A204.1 (cell line): Measurements from ENCODE around the gene CAPN9.
"Not testable (repeated sequence)": the region's sequence is repeated elsewhere in the genome, so short reads cannot be mapped to it uniquely, and the experiment has no call there.

ENCODE experiments used
- FAIRE-seq: peaks from 2 replicates; lab custom pipeline; 2012; peaks lifted over from hg19 to GRCh38; lab: Jason Lieb, UNC

Gene CAPN9

DNA sequence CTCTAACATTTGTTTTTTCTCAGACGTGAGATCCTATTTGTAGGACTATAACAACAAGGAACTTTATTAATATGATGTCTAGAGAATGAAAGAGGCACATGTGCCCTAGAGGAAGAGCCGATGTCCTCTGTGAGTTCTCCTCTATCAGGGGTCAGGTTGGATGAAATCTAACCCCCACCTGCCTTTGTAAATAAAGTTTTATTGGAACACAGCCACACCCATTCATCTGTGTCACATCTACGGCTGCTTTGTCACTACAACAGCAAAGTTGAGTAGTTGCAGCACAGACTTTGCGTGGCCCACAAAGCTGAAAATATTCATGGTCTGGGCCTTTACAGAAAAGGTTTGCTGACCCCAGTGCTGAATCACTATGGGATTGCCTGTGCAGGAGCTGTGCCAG, 571 bp upstream of the CAPN9 start:
- no peak for FAIRE-seq

DNA sequence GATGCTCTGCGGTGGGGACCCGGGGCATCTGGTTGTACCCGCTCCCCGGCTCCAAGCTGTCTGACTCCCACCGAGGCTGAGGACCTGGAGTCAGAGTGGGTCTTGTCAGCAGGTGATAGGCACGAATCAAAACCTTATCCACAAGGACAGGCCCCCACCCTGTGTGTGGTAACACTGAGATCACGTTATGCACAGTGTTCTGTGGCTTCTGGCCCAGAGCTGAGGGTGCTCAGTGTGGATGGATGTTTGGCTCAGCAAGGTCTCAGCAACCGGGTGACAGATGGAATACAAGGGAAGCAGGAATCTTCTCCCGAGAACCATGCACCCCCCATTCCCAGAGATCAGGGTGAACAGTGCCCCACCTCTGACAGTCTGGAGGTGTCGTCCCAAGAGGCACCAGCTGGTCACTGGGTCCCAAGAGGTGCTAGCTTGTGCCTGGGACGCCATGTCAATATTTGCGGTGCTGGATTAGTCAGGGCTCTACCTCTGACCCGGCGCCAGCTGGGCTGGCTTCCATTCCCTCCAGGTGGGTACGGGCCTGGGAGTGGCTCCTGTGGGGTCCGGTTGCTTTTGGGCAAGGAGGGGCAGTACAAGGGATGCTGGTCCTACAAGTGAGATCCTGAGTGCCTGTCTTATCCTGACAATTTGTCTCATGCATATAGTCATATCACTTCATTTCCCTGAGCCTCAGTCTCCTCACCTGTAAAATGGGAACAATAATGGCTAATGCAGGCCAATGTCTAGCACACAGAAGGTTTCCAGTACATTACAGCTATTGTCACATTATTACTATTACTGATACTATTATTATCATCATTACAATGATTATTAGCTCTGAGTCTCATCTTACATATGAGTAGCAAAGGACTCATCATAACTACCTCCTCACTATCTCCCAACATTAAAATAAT, 957 bp downstream of the CAPN9 start:
- FAIRE-seq = no peak

DNA sequence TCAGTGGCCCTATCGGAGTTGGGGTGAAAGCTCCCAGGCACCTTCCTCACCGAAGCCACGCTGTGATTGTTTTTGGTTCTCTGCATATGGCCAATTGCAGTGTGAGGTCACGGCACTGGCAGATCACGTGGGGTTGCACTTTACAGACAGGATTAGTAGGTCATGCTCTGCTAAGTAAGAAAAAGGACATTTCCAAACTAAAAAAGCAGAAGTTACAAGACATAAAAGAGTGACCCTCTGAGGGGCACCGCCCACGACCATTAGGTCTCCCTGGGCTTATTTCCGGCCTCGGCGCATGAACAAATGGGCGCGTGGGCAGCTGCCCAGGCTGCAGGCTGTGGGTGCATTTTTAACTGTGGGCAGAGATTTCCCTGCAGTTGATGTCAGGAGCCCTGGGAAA, 2.0 kb downstream of the CAPN9 start:
- FAIRE-seq = no peak

DNA sequence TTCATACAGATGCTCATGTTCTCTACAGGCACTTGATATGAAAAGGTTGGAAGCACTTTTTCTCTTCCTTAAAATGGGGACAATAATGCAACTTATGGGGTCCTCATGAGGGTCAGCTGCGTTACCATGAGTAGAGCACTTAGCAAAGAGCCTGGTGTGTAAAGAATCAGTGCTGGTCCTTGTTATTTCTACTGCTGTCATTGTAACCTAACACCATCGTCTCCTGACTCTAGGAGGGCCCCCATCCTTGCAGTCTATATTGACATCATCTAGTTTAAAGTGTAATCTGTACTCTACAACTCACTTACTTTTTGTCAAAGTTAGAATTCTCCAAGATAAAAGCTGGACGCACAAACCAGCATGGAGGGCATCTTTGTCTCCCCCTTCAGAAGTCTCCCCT, 2.4 kb downstream of the CAPN9 start:
- FAIRE-seq = no peak

DNA sequence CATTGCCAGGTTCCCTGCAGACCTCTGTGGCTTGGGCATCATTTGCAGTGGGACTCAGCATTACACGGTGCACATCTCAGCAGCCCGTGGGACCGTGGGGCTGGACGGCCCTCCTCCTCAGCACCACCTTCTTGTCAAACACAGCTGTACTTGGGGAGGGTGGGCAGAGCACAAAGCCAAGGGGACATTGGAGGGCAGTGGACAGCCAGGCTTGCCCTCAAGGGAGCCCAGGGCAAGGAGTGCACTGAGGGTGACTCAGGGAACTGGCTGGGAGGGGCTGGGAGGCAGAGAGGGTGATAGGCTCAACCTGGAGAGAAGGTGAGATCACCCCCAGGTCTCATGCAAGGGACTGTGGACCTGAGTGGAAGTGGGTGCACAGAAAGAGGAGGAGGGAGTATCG, 3.4 kb downstream of the CAPN9 start:
- FAIRE-seq = no peak

DNA sequence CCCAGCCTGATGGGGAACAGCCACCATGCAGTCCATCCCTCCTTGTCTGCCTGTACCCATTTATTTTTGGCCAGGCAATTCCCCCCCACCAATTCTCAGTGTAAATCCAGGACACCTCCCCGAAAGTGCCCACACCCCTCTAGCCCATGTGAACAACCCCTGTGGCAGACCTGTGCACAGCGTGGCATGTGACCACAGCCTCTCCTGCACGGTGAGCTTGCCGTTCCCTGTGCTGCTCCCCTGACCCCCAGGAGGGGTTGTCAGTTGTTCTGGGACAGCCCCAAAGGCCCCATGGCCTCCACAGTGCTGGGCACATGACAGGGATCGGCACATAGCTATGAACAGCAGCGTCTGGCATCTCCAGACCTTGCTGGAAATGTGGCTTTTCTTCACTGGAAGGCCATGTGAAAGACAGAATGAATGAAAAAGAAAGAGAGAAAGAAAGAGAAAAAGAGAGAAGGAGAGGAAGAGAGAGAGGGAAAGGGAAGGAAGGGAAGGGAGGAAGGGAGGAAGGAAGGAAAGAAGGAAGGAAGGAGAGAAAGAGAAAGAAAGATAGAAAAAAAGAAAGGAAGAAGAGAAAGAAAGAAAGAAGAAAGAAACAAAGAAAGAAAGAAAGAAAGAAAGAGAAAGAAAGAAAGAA, 3.9 kb downstream of the CAPN9 start:
- FAIRE-seq = no peak

DNA sequence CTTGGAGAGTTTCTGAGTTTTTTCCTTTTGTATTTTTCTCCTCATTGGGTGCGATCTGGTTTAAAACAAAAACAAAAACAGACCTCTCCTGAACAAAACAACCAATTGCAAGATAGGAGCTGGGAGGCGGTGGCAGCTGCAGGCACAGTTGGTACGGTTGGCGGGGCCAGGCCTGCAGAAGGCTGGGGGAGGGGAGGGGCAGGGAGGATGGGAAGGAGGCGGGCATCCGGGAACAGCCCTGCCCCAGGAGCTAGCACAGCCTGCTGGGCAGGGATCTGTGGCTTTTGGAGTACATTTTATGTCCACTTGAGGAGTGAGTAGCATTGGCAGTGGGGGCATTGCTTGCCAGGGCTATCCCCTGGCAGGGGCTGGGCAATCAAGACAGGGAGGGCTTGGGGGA, 5.2 kb downstream of the CAPN9 start:
- FAIRE-seq = no peak

DNA sequence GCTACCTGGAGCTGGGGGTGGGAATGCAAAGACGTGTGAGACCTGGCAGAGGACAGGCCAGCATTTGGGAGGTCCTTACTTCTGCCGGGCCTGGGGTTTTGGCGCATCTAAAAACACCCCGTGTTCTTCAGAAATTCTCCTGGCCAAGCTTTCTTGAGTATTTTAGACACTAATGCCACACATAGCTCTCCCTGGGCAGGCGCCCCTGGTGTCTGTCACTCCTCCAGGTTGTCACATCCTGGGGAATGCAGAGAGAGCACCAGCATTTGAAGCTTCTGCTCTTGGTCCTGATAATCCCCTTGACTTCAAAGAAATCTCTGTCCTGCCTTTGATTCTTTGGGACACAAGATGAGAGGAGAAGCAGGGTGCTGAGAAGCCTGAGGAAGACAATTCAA, 6.0 kb downstream of the CAPN9 start:
- FAIRE-seq = no peak

DNA sequence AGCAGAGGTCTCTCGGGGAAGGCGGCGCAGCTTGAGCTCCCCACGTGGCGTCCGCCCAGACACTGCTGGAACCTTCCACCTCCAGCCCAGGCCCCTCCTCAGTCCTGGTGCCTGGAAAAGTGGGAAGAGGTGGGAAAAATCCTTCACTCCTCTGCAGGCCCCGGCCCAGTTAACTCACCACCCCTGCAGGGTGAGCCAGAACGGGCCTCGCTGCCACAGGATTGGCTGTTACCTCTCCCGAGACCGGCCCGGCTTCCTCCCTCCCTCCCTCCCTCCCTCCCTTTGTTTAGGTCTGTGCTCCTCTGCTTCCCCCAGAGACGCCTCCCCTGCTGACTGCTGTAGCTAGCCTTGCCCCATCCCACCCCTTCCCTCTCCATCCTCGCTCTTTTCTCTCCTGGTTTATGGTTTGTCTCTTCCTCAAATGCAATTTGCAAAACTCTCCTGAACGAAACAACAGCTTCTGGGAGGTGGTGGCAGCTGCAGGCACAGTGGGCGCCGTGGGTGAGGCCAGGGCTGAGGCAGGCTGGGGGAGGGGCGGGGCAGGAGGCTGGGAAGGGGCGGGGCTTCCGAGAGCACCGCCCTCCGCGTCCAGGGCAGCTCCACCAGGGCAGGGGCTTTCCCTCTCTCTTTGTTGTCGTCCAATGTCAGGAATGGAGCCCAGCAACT, 6.5 kb downstream of the CAPN9 start:
- no peak for FAIRE-seq

DNA sequence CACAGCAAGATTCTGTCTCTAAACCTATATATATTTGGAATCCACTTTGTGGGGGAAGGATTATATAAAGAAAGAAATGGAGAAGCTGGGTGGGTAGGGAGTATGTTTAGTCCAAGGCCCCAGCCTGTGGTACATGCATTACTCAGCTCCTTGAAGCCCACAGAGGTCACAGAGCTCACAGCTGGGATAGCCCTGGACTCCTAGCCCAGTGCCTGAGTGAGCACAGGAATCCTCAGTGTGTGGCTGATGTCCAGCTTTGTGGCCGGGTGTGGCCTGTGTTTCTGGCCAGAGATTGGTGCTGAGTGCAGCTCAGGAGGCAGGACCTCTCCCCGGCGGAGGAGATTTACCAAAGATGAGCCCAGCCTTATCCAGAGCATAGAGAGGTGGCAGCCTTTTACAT, 7.6 kb downstream of the CAPN9 start:
- FAIRE-seq = no peak

DNA sequence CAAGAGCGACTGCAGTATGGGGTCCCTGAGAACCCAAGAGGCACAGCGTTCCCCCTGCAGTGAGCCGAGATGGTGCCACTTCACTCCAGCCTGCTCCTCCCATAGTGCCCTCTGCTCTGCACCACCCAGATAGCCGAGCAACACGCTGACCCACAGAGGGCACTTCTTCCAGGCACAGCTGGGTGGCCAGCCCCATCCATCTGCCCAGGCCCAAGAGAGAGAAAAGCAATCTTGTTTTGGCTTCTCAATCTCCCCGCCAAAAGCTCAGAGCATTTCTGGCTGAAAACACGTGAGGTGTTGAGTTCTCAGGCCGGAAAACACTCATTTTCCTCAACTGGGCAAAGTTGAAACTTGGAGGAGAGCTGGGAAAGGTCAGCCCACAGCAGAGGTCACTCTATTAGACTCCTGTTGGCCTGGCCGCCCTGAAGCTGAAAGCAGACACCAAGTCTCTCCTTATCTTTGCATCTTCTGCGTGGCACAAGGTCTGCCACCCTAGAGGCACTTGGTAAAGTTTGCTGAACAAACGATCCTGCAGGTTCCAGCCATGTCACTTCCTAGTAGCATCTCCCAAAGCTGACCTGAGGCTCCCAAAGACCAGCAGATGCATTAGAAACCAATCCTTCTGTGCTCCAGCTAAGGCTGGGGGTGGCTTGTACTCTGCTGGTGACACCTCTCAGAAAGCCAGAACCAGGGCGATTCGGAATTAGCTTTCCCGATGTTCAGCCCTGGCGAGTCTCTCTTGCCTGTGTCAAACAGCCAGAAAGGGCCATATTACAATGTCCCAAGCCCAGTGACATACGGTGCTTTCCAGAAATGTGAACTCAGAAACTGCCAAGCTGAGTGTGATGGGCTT, 10.9 kb downstream of the CAPN9 start:
- no peak for FAIRE-seq

DNA sequence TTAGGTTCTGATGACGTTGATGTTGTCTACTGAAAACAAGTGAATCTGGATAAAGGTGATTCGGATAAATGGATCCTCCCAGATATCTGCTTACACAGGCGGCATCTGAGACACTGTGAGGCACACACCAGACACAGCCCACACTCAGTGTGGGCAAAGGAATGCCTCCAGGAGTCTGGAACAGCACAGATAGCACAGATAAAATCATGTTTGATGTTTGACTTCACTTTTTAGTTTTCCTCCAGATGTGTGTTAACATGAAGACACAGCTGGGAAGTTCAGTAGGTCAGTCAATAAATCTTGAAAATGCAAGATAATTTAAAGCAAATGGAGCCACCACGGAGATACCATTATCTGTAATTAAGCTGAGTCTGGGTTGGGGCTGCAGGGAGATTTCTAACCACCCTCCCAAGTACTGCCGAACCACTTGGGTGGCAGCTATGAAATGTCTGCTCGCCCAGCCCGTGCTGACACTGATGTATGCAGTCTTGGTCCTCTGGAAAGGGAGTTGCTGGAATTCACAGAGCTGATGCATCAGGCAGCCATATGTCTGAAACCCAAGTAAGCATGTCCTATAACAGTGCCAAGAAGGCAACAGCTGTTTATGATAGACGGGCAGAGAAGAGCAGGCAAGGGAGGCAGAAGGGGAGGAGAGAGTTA, 11.7 kb downstream of the CAPN9 start:
- no peak for FAIRE-seq

DNA sequence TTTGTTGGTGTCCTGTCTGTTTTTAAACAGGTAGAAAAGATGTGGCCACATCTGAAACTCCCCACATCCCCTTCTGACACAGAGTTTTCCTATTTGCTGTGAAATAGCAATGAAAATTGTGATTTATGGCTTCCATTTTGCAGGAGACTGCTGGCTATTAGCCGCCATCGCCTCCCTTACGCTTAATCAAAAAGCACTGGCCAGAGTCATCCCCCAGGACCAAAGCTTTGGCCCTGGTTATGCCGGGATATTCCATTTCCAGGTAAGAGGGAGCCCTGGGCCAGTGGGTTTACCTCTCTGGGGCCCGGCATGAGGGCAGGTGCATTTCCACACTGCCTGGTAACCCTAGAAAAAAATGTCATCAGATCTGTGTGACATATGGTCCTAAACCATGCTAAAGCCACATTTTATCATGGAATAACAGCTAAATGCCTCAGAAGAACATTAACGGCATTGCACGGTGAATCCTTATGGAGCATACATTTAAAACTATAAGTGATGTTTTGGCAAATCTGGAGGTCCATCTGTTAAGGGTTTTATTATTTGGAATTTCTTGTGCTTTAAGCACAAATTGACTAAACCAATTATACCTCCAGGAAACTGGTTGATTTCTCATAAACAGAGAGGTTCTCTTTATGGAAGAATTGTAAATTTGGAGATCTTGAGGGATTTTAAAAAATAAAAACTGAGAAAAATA, 12.3 kb downstream of the CAPN9 start:
- no peak for FAIRE-seq

DNA sequence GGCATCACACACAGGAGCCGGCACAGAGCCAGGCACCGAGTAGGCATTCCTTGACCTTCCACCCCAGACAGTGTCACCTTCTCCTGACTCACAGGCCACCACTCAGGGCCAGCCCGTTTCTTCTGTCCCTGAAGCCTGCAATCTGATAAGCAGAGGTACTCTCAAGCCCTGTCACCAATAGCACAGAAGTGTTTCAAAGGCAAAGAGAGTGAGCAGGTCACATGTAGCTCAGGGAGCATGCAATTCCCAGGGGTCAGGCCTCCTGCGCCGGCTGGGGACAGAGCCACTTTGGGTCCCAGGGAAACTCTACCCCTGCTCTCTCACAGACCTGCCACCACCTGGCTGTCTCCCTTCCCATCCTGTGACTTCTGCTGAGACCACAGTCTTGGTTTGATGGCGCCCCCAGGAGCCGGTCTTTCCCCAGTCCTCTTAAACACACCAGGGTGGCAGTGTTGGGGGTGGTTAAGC, 13.2 kb downstream of the CAPN9 start:
- no peak for FAIRE-seq

DNA sequence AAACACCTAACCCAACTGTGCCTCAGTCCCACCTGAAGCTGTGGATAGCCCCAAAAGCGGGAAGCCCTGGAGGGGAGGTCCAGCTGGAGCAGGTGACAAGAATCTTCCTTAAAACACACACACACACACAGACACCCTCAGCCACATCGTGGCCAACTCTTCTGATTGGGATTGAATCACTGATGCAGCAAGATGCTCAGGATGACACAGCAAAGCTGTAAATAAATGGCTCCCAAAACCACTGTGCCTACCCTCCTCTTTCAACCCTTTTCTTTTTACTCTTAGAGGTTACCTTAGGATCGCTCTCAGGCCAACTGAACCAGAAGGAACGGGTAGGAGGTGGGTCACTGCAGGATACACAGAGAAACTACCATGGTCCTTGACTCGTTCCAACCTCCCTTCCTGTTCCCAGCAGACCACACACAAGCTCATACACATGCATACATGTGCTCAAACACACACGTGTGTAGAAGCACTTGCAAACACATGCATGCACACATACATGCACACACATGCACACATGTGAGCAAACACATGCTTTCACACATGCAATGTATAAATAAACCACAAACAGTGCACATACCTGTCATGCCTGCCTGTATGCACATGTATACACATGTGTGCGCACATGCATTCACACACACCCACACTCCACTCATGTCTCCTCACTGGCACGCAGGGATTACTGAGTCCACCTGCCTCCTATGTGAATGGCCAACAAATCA, 14.4 kb downstream of the CAPN9 start:
- no peak for FAIRE-seq

DNA sequence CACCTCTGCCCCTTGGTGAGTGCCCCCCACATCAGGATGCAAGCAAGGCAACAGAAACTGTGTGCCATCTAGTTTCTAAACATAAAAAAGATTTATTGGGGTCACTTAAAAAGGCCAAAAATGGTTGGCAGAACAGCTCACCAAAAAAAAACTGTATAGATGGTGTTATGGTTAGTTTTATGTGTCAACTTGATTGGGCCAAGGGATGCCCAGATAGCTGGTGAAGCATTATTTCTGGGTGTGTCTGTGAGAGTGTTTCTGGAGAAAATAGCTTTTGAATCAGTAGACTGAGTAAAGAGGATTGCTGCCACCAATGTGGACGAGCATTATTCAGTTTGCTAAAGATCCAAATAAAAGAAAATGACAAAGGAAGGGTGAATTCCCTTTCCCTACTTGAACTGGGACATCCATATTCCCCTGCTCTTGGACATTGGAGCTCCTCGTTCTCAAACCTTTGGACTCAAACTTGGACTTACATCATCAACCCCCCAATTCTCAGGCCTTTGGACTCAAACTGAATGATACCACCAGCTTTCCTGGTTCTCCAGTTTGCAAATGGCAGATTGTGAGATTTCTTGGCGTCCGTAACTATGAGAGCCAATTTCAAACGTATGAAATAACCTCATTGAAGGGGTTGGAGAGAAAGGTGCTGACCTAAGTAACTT, 16.9 kb downstream of the CAPN9 start:
- FAIRE-seq = no peak

DNA sequence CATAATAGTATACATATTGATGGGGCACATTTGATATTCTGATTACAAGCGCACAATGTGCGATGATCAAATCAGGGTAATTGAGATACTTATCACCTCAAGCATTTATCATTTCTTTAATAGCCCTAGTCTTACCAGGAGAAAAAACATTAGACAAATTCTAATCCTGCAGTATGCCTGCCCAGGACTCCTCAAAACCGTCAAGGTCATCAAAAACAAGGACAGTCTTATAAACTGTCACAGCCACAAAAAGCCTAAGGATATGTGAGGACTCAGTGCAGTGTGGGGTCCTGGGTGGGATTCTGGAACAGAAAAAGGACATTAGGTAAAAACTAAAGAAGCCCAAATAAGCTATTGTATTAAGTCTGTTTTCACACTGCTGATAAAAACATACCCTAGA, 19.1 kb downstream of the CAPN9 start:
- no peak for FAIRE-seq

DNA sequence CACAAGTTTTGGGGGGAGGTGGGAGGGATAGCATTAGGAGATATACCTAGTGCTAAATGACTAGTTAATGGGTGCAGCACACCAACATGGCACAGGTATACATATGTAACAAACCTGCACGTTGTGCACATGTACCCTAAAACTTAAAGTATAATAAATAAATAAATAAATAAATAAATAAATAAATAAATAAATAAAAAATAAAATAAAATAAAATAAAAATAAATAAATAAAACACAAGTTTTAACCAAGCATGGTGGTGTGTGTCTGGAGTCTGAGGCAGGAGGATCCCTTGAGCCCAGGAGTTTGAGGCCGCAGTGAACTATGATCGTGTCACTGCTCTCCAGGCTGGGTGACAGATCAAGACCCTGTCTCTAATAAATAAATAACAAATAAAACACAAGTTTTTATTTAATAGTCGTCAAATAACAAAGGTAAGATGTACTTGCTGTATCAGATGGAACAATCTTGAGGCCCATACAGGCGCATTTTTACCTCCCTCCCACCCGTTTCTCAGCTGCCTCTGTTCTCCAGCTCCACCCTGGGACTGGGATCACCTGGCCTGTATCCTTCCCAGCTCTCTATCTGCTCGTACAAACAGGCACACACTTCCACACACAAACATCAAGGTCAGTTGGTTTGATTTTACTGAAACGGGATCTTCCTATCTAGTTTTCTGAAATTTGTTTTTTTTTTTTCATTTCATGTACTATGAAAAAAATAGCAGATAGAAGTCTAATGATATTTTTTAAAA, 20.8 kb downstream of the CAPN9 start:
- FAIRE-seq = not testable (repeated sequence)

DNA sequence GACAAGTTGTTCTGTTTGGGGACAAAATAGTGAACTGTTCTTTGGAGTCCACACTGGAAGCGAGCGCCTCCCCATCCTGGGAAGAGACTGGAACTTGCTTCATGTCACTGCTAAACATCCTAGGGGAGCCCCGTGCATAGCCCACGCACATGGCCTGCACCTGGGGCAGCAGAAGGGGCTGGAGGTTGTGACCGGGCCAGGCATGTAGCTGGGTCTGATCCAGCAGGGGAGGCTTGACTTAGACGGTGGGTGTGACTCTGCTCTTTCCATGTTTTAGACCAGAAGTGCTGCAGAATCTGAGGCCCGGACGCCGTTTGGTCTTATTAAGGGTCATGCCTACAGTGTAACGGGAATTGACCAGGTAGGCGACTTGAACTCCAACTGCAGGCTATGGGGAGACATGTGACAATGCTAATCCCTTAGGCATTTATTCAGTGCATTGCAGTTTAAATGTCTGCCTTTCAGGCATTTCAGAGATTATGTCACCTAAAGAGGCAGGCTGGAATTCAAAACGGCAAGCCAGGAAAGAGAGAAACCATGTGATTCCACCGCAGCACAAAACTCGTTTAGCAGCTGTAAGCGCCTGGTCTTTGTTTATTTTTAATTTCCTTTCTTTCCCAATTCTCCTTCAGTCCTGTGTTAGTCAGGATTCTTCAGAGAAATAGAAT, 21.8 kb downstream of the CAPN9 start:
- FAIRE-seq = no peak
